GM04503 (cell line): ENCODE measurements around the gene NIF3L1.
"Not testable (repeated sequence)": the region's sequence is repeated elsewhere in the genome, so short reads cannot be mapped to it uniquely, and the experiment has no call there.

ENCODE experiments used
- DNase-seq: peaks from one replicate; pipeline ENCODE4 v3.0.0-alpha.2; 2012; ENCODE audit warnings: low read depth

NIF3L1 gene

GRCh38 chr2:200871151-200871550 is 18.0 kb upstream of the NIF3L1 start:
- no peak for DNase-seq

DNA sequence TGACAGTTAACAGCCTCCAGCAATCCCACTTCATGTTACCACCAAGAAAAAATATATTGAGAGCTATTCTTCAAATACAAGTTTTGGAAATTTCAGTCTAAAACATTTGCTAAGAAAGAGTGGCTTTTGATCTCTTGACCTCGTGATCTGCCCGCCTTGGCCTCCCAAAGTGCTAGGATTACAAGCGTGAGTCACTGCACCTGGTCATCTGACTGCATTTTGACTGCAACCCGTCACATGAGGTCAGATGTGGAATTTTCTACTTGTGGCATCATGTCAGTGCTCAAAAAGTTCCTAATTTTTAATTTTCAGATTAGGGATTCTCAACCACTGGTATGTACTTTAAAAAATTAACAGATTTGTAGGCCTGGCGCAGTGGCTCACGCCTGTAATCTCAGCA is 15.6 kb upstream of the NIF3L1 start:
- no peak for DNase-seq

- no peak for DNase-seq
Measured at GRCh38 chr2:200877443-200877842, 11.7 kb upstream of the NIF3L1 start.

DNA sequence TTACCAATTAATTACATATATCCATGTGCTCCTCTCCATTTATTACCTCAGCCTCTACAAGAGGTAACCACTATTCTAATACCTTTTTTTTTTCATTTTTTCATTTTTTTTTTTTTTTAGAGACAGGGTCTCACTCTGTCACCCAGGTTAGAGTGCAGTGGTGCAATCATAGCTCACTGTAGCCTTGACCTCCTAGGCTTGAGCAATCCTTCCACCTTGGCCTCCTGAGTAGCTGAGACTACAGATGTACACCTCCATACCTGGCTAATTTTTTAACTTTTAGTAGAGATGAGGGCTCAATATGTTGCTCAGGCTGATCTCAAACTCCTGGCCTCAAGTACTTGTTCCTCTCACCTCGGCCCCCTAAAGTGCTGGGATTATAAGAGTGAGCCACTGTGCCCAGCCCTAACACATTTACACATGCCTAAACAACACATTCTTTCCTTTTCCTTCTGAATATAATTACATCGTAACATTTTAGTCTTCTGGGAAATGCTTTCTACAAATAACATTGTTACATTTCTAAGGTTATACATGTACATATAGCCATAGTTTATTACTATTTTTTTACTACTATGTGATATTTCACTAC is 10.8 kb upstream of the NIF3L1 start:
- no peak for DNase-seq

DNA sequence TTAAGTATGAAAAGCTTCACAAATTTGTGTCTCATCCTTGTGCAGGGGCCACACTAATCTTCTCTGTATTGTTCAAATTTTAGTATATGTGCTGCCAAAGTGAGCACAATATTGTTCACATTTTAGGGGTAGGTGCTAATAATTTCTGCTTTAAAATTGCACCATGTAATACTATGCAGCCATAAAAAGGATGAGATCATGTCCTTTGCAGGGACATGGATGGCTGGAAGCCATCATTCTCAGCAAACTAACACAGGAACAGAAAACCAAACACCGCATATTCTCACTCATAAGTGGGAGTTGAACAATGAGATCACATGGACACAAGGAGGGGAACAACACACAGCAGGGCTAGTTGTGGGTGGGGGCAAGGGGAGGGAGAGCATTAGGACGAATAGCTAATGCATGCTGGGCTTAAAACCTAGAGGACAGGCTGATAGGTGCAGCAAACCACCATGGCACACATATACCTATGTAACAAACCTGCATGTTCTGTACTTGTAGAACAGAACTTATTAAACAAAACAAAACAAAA is 7.4 kb upstream of the NIF3L1 start:
- not testable (repeated sequence) for DNase-seq

GRCh38 chr2:200899482-200899881 is 10.3 kb downstream of the NIF3L1 start:
- no peak for DNase-seq

DNA sequence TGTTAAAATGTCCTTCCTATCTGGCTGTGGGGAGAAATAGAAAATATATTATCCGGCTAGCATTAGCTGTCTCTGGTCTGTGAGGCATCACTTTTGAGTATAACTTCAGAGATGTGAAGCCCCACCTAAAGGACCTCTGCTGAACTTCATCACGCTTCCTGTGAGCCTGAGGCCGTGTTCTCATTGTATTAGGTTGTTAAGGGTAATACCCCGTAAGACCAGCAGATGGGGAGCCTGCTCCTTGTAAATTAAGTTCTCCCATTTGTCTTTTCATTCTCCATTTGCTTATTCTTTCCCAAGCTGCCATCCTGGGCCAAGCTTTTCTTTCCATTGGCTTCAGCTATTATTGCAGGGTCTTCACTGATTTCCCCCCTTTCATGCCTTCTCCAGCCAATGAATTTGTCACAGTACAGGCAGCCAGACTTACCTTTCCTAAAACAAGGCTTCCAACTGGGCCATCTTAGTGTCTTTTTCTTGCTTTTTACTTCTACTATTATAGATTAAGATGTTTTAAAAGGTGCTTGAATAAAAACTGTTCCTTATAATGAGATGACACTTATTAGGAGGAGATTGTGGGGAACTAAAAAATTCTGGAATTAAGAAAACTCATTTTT is 12.4 kb downstream of the NIF3L1 start:
- DNase-seq, result peak; percentile 54

DNA sequence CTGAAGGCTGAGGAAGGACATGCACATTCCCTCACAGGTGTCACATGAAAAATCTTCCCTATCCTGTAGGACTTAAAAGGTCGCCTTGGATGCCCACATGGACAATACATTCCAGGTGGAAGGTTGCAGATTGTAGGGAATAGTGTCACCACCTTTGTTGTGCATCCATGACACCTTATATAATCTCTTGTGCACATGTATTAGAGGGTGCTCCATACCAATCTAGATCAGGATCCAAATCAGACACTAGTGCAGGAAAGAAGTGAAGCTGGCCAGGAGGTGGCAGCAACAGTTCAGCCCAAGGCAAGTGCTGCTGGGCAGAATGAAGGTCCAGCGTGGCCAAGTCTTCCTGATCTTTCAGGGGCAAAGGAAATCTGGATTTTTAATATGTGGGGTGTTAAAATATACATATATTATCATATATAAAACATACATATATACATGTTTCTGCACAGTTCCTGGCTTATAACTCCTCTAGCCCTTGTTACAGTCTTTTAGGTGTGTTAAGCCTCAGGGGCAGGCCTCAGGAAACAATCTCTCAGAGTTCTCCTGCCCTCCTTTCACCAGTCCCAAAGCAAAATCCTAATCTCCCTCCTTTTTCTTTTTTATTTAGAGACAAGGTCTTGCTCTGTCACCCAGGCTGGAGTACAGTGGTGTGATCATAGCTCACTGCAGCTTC is 16.6 kb downstream of the NIF3L1 start:
- no peak for DNase-seq

- no peak for DNase-seq
Measured at GRCh38 chr2:200909958-200910357, 20.8 kb downstream of the NIF3L1 start.

- peak; percentile 66 for DNase-seq
Measured at GRCh38 chr2:200913654-200914053, 24.5 kb downstream of the NIF3L1 start.

GRCh38 chr2:200922439-200922838 is 33.3 kb downstream of the NIF3L1 start:
- no peak for DNase-seq

- no peak for DNase-seq
Measured at GRCh38 chr2:200929334-200930249, 40.4 kb downstream of the NIF3L1 start.

GRCh38 chr2:200930947-200931626 is 41.9 kb downstream of the NIF3L1 start:
- DNase-seq, result no peak

DNA sequence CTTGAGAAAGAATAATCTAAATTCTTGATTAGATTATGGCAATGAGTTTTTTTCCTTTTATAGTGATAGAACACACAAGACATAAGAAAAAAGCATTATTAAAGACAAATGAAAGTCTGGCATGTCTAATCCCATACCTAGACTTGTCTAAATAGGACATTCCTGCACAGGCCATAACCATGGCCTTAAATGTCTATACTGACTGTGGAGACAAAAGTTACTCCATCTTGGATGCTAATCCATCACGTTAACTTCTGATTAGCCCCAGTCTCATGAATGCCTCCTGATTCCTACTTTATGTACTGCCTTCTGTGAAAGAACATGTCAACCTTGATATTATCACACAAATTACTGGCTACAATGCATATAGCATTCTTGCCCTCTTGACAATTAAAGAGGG is 50.7 kb downstream of the NIF3L1 start:
- no peak for DNase-seq

- no peak for DNase-seq
Measured at GRCh38 chr2:200943527-200944105, 54.4 kb downstream of the NIF3L1 start.

- DNase-seq, result peak; percentile 36
Measured at GRCh38 chr2:200944467-200945394, 55.6 kb downstream of the NIF3L1 start.

GRCh38 chr2:200945395-200945729 is 56.2 kb downstream of the NIF3L1 start:
- no peak for DNase-seq

GRCh38 chr2:200950378-200950777 is 61.2 kb downstream of the NIF3L1 start:
- no peak for DNase-seq
